NCI-H82 (cell line): ENCODE measurements around the gene RASL11A.
"Not testable (repeated sequence)": the region's sequence is repeated elsewhere in the genome, so short reads cannot be mapped to it uniquely, and the experiment has no call there.

Experiments
- DNase-seq: peaks from one replicate; lab custom pipeline; 2025; lab: John Stamatoyannopoulos, UW

The RASL11A gene, protein sequence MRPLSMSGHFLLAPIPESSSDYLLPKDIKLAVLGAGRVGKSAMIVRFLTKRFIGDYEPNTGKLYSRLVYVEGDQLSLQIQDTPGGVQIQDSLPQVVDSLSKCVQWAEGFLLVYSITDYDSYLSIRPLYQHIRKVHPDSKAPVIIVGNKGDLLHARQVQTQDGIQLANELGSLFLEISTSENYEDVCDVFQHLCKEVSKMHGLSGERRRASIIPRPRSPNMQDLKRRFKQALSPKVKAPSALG

DNA sequence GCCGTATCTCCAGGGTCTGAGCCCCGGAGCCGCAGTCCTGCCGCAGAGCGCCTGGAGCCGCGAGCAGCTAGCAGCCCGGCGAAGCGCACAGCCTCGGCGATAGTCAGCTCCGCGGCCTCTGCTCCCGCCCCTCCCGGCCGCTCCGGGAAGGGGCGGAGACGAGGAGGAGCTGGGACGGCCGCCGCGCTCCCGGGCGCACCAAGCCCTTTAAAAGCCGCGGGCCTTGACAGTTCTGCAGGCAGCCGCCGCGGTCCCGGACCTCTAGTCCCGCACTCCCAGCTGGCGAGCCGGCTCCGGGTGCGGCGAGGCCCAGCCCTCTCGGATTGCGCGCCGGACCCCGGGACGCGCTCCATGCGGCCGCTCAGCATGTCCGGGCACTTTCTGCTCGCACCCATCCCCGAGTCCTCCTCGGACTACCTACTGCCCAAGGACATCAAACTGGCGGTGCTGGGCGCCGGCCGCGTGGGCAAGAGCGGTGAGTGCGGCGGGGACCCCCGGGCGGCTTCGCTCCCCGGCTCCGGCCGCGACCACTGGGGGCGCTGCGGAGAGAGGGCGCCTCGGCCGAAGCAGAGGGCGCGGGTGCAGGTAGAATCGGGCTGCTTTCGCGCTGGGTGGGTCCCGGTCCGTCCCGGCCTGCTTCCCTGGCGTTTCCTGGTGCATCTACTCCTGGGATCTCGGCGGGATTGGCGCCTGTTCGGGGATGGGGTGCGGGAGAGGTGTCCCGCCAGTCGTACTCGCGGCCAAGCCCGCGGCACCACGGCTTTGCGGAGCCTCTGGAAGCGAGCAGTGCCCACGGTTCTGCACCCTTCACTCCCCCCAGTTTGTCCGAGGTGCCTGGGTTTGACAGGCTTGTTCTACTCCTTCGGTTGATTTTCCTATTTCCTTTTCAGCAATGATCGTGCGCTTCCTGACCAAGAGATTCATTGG lies at the start of gene RASL11A:
Gene RASL11A, plus strand, starts transcription at position 237 of the 927 bp plus-strand sequence. Its CDS starts 115 bp downstream, at position 352.
- peak; percentile 91 for DNase-seq

DNA sequence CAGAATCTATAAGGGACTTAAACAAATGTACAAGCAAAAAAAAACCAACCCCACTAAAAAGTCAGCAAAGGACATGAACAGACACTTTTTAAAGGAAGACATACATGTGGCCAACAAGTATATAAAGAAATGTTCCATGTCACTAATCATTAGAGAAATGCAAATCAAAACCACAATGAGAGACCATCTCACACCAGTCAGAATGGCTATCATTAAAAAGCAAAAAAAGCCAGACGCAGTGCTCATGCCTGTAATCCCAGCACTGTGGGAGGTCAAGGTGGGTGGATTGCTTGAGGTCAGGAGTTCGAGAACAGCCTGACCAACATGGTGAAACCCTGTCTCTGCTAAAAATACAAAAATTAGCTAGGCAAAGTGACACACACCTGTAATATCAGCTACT lies 48.5 kb upstream of the RASL11A start:
- not testable (repeated sequence) for DNase-seq

DNA sequence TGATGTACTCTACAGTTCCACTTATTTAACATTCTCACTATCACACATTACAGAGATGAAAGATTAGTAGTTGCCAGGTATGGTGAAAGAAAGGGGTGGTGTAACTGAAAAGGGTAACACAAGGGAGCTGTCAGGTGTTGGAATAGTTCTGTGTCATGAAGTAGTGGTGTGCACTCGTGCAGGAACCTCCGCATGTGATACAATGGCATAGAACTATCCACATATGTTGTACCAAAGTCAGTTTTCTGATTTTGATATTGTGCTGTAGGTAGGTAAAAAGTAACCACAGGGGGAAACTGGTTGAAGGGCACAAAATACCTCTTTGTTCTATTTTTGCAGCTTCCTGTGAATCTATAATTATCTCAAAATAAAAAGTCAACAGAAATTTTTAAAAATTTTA lies 43.6 kb upstream of the RASL11A start:
- no peak for DNase-seq

DNA sequence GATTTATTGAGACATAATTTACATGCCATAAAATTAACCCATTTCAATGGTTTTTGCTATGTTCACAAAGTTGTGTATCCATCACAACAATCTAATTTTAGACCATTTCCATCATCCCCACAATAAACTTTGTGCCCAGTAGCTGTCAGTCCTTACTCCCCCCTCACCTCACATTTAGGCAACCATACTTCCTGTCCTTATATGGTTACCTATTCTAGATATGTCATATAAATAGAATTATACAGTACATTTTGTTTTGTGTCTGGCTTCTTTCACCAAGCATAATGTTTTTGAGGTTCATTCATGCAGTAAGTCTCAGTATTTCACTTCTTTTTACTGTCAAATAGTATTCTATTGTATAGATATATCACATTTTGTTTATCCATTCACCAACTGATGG lies 42.5 kb upstream of the RASL11A start:
- no peak for DNase-seq

DNA sequence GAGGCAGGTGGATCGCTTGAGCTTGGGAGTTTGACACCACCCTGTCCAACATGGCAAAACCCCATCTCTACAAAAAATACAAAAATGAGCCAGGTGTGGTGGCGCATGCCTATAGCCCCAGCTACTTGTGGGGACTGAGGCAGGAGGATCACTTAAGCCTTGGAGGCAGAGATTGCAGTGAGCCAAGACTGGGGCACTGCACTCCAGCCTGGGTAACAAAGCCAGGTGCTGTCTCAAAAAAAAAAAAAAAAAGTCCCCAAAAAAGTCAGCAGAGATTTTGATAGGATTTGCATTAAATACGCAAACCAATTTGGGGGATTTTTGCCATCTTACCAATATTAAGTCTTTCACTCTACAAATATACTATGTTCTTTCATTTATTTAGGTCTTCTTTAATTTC lies 41.0 kb upstream of the RASL11A start:
- DNase-seq, result no peak

DNA sequence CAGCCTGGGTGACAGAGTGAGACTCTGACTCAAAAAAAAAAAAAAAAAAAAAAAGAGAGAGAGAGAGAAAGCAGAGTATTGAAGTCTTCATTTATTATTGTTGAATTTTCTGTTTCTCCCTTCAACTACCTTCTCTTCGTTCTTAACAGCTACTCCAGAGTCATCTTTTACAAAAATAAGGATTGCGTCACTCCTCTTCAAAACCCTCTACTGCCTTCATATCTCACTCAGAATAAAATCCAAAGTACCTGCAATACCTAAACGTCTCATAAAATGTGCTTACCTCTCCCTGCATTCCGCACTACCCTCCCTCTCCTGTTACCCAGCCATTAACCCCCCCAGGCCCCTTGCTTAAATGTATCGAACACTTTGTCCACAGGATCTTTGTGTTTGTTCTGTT lies 36.7 kb upstream of the RASL11A start:
- no peak for DNase-seq

DNA sequence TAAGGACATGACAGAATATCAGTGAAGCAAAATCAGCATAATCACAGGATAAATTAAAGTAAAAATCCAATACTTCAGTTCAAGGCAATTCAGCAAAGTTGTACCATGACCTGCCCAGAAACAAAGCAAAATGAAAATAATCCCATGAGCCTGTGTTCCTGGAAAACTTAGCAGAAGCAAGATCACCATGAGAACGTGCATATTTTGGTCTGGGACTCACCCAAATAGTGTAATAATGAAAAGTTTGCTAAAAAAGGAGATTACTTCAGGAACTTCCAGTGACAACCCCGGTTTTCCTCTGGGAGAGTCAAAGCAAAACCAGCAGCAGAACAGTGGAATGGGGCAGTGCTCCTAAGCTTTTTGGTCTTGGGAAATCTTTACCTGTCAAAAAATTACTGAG lies 34.2 kb upstream of the RASL11A start:
- DNase-seq, result no peak

DNA sequence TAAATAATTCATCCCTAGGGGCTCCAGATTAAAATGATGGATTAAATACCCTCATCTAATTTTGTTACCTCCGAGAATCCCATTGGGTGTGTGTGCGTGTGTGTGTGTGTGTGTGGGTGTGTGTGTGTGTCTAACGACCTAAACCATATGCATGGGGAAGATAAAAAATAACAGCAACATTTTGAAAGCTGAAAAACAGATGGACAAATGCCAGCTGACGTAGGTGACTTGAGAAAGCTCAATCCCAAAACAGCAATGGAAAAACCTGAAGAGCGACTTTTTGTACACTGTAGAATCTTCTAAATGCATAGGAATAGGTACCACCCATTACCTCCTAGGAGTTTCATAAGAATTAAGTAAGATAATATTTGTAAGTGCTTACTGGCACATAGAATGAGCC lies 27.9 kb upstream of the RASL11A start:
- peak; percentile 44 for DNase-seq

DNA sequence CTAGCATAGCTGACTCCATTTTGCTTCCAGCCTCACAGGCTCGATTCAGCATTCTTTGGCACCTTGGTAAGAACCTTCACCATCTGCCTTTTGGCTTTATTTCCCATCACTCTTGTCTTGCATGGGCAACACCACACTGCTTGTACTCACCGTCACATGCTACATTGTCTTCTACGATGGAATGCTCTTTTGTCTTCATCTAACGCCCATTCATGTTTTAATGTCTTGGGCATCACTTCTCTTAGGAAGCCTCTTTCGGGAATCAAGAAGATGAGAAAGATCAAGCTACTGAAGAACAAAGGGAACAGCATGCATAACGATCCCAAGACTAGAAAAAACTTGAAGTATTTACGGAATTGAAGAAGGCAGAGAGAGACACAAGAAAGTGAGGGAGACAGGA lies 25.0 kb upstream of the RASL11A start:
- no peak for DNase-seq

DNA sequence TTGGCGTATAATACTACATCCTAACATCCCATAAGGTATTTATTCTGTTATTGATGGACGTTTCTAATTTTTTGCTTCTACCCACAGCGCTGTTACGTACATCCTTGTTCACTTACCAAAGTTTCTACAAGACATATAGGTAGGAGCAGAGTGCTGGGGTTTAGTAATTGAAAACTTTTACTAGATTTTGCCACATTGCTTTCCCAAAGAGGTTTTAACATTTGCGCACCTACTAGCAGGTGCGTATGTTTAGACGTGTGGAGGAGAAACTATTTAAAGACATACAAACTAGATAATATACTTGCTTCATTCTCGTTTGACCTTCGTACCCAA lies 19.8 kb upstream of the RASL11A start:
- DNase-seq, result no peak

DNA sequence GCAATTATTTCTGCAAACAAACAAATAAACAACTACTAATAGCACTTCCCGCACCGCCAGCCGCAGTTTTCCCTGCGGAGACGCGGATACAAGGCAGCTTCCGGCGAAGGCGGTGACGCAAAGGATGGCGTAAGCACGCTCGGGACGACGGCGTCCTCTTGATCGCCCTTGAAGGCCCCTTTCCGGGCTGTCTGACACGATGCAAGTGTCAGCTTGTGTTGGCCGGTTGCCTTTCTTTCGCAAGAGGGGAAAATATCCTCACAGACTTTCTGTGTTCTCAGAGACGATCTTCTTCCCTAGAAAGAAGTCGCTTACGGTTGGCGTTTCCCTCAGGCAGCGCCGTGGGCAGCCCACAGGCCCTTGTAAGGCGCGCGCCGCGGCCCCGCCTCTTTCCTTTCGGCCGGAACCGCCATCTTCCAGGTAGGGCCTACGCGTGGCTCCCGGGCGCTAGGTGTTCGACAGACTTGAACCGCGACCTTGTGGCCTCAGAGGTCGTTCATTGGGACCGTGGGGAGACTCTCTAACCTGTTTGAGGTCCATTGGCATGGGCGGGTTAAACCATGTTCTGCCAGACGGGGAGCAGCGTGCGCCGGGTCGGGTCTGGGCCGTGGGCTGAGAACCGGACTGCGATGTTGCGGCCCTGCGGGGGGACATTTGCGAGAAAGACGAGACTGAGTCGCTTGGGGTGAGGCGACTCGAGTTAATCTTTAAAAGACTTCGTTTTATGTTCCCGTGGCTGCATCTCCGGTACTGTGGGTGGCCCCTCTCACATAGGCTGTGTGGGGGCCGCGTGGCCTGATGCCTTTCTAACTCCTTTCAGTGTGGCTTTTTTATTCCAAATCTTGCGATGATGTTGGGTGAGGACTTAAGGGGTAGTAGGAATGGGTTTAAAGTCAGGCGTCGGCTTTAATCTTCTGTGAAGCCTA lies 19.2 kb upstream of the RASL11A start, which contains the start of gene RPL21:
Gene RPL21, plus strand, starts transcription at position 393 of the 926 bp plus-strand sequence. CDS start 2,219 bp downstream, outside the sequence.
- DNase-seq, result peak; percentile 99

DNA sequence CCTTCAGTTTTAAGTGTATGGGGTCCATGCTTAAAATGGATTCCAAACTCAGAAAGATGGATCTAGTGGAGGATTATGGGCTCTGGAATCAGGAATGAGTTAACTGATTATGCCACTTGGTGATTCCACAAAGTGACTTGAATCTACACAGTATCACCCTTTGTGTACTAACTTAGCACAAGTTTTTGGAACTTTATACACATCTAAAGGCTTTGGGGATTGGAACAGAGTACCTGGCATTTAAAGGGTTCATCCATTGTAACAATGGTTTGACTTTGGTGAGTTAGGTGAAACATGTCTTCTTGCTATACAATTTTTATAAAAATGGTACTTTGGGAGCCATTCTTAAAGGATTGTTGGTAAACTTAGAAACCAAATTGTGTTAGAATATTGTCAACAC lies 18.2 kb upstream of the RASL11A start:
- peak; percentile 34 for DNase-seq

DNA sequence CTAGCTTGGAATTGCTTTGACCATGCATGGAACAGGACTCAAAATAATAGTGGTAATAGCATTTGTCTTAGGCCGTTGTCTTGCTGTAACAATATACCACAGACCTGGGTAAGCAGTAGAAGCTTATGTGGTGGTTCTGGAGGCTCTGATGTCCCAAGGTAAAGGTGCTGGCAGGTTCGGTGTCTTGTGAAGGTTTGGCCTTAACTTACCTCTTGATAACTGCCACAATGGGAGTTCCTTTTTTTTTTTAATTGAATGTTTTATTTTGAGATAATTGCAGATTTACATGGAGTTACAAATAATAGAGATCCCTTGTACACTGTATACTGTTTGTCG lies 13.4 kb upstream of the RASL11A start:
- peak; percentile 32 for DNase-seq

DNA sequence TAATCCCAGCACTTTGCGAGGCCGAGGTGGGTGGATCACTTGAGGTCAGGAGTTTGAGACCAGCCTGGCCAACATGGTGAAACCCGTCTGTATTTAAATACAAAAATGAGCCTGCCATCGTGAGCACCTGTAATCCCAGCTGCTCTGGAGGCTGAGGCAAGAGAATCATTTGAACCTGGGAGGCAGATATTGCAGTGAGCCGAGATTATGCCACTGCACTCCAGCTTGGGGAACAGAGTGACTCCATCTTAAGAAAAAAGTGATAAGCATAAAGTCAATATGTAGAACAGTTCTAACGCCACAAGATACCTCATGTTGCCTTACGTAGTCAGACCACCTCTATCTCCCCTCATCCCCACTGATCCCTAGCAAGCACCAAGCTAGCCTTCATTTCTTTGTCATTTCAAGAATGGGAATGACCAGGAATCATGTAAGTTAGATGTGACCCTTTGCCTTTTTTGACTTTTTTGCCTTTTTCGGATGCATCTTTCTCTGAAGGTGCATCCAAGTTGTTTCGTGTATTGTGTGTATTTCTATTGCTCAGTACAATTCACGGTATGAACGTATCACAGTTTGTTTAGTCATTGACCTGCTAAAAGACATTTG lies 12.9 kb upstream of the RASL11A start:
- peak; percentile 34 for DNase-seq

DNA sequence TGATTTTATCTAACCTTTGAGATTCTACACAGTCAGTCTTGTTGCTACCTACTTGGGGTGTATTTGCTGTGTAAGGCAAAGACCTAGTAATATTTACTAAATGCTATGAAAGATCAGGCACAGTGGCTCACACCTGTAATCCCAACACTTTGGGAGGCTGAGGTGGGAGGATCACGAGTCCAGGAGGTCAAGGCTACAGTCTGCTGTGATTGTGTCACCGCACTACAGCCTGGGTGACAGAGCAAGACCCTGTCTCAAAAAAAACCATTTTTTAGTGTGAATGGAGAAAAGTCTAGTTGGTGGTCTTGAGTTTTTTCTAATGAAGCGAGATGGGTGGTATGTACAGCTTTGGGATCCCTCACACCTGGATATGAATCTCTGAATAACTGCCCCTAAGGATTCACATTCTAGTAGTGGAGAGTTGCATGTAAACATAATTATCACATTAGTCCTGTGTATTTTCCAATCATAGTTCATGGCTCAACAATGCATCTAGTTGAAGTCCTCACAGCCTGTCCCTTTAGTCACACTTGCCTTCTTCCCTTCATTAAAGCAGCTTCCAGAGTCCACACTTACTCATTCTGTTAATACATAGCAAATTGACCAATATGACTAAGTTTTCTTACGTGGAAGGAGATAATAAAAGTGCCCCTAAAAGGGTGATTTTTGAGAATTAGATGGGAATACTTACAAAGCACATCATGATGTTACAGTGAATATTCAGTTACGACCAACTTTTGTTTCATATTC lies 11.8 kb upstream of the RASL11A start:
- no peak for DNase-seq

DNA sequence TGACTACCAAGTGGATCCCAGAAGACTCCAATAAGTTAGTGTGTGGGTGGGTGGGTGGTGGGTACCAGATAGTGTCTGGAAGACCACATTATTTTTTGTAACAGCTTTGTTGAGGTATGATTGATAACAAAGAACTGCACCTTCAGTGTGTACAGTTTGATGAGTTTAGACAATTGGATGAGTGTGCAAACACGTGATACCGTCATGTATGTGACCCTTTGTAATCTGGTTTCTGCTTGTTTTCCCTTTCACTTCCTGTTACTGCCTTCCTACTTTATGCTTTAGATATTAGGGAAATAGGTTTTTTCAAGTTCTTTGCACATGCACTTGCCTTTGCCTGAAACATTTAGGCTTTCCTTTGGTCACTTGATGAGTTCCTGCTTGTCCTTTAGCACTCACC lies 10.8 kb upstream of the RASL11A start:
- DNase-seq, result no peak

DNA sequence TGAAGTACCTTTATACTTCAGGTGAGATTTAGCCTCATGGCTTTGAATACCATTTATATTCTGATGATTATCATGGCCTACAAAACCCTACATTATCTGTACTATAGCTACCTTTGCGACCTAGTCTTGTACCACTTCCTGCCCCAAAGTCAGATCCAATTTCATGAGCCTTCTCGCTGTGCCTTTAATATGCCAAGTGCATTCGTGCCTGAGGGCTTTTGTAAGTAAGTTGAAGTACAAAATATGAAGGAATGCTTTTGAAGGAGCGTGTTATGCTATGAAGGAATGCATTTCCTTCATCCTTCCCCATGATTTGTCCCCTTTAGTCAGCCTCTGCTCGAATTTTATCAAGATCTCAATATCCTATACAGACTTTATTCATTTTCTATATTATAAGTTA lies 9.2 kb upstream of the RASL11A start:
- DNase-seq, result no peak

DNA sequence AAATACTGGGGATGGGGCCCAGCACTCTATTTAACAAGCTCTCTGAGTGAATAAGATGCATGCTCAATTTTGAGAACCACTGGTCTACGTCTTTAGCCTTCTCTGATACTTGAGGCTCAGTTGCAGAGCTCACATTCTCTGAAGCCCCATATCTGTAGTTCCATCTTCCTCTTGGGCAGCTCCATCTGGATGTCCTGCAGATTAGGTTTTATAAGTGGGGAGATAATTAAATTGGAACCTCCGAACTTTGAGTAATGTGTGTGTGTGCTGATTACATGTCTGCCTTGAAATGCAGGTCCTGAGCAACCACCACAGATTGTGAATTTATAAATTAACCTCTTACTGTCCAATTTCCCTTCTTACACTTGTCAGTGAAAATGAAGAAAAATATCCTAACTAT lies 7.2 kb upstream of the RASL11A start:
- peak; percentile 87 for DNase-seq

DNA sequence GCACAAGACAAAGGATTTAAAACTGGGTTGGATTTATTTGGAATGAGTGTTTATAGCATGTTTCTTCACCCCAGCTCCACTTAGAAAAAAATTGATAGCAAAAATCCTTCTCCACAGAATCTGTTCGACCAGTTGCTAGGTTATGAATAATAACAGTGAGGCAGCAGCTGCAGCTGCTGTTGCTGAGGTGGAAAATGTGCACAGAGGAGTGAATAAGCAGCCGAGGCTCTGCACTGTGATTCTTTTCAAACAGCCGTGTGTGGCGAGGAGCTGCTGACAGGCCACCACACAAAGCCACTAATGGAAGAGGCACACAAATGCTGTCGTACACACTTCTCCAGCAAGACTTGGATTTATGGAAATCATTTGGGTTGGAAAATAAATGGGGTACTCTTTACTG lies 6.4 kb upstream of the RASL11A start:
- DNase-seq, result peak; percentile 65

DNA sequence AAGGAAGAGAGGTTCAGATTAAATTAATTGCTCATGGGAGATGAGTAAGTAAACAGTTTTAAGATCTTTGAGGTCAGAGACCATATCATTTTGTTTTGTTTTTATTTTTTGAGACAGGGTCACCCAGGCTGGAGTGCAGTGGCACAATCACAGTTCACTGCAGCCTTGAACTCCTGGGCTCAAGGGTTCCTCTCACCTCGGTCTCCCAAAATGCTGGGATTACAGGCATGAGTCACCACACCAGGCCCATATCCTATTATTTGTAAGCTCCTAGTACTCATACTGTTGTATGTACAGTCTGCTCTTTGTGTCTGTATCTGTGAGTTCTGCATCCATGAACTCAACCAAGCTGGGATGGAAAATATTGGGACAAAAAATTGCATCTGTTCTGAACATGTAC lies 6.0 kb upstream of the RASL11A start:
- peak; percentile 64 for DNase-seq

DNA sequence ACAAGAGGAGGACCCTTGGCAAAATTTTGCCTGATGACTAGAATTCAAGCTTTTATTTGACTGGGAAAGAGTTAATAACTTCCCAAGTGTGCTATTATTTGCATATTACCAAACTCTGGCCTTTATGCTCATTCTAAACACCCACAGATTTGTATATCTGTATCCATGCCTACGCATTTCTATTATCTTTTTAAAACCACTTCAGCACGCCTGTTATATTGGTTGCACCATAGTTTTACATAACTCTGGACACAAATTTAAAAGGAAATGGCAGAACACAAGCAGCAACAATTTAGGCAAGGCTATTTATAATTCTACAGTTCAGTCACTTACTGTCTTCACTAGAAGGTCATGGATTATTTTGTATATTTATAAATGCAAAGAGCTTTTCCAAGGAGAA lies 3.7 kb upstream of the RASL11A start:
- DNase-seq, result no peak
